GM23248 (cell line): ENCODE results near the gene ACCSL. TPM values are rescaled to one million over a fixed set of nuclear protein-coding genes. Genes with fewer than 3 reads are reported as not detected.

Source experiments
- DNase-seq: peaks from one replicate; pipeline ENCODE4 v3.0.0-alpha.2; 2015
- H2AFZ ChIP-seq: fragments of 200-600 bp; sonication (generic); 2 replicates; pipeline ENCODE4 v1.6.1; 2016; ENCODE audit warnings: antibody characterized with exemption
- H3F3A ChIP-seq: fragments of 200-600 bp; sonication (generic); 2 replicates; pipeline ENCODE4 v1.6.1; 2016; ENCODE audit warnings: mild to moderate bottlenecking, antibody characterized with exemption, mixed run types; ENCODE audit not compliant: insufficient read depth
- H3K27ac ChIP-seq: fragments of 200-600 bp; sonication (generic); 2 replicates; pipeline ENCODE4 v1.5.1; 2016; ENCODE audit warnings: mild to moderate bottlenecking
- H3K27me3 ChIP-seq: fragments of 200-600 bp; sonication (generic); replicated peaks from 2 replicates; pipeline ENCODE4 v1.6.1; 2016; ENCODE audit warnings: mild to moderate bottlenecking; ENCODE audit not compliant: insufficient read depth
- H3K36me3 ChIP-seq: fragments of 200-600 bp; sonication (generic); 2 replicates; pipeline ENCODE4 v1.6.1; 2016; ENCODE audit warnings: low read depth, mild to moderate bottlenecking
- H3K4me1 ChIP-seq: fragments of 200-600 bp; sonication (generic); 2 replicates; pipeline ENCODE4 v1.6.1; 2016; ENCODE audit warnings: mild to moderate bottlenecking; ENCODE audit not compliant: insufficient read depth
- H3K4me2 ChIP-seq: fragments of 200-600 bp; sonication (generic); one replicate; pipeline ENCODE4 v1.6.1; 2016; ENCODE audit warnings: mild to moderate bottlenecking; ENCODE audit not compliant: unreplicated experiment
- H3K4me3 ChIP-seq: fragments of 200-600 bp; sonication (generic); 2 replicates; pipeline ENCODE4 v1.5.1; 2016; ENCODE audit warnings: mild to moderate bottlenecking
- H3K79me2 ChIP-seq: fragments of 200-600 bp; sonication (generic); 2 replicates; pipeline ENCODE4 v1.6.1; 2016; ENCODE audit warnings: mild to moderate bottlenecking; ENCODE audit not compliant: insufficient read depth
- H3K9ac ChIP-seq: fragments of 200-600 bp; sonication (generic); 2 replicates; pipeline ENCODE4 v1.6.1; 2016; ENCODE audit warnings: mild to moderate bottlenecking
- H3K9me2 ChIP-seq: fragments of 200-600 bp; sonication (generic); 2 replicates; pipeline ENCODE4 v1.6.1; 2016; ENCODE audit warnings: mixed run types, mild to moderate bottlenecking, moderate library complexity; ENCODE audit not compliant: insufficient read depth
- H3K9me3 ChIP-seq: fragments of 200-600 bp; sonication (generic); one replicate; pipeline ENCODE4 v1.6.1; 2017; ENCODE audit warnings: low read depth
- H4K20me1 ChIP-seq: fragments of 200-600 bp; sonication (generic); 2 replicates; pipeline ENCODE4 v1.6.0; 2016; ENCODE audit not compliant: insufficient read depth
- EZH2 ChIP-seq: fragments of 200-600 bp; sonication (generic); IDR thresholded peaks from 2 replicates; pipeline ENCODE4 v1.6.1; 2018; ENCODE audit warnings: antibody characterized with exemption, mild to moderate bottlenecking; ENCODE audit not compliant: insufficient read depth, poor library complexity, severe bottlenecking
- EZH2phosphoT487 ChIP-seq: fragments of 200-600 bp; sonication (generic); IDR thresholded peaks from 2 replicates; pipeline ENCODE4 v1.6.1; 2018; ENCODE audit warnings: antibody characterized with exemption, moderate library complexity, mild to moderate bottlenecking, low read depth; ENCODE audit not compliant: insufficient read depth
- WGBS, 2 experiments: methylation state at CpG; one replicate each; pipeline ENCODE4 v1.1.6; 2015 to 2017; ENCODE audit warnings: low lambda C conversion rate in 2 of 2, low coverage in 1 of 2; ENCODE audit errors: missing lambda C conversion rate in 2 of 2; 5-methylcytosine and 5-hydroxymethylcytosine counted together
- in situ Hi-C: fragments of 300-500 bp; cut with MboI; formaldehyde crosslinking; loops from 2 replicates; pipeline ENCODE4 v1.15.0; 2020
- polyA plus RNA-seq: library from polyadenylated mRNA; unstranded; fragments of >200 nt; fragmentation: Nextera tagmentation; extraction: Ambion mirVana; gene quantifications from 2 replicates; pipeline ENCODE4 v1.2.1, GENCODE V29; 2016
- total RNA-seq: library from RNA; depleted of rRNA; stranded (reverse); fragments of >200 nt; shearing (Covaris generic); gene quantifications from 2 replicates; pipeline ENCODE4 v1.2.3, GENCODE V29; 2014

The ACCSL gene
- total and polyA plus RNA-seq, 2 experiments from 2014 or later, result not detected

- H2AFZ ChIP-seq, result no peak overlapping the region
- H3K9ac ChIP-seq, result no peak overlapping the region
- 28 to 29% methylated on average over 11 of the region's 11 CpGs for WGBS, 2 experiments
- H3K36me3 ChIP-seq, result no peaks in the 10 kb centered on the region
- H3K4me3 ChIP-seq, result no peak overlapping the region
- DNase-seq, result peak; percentile 87
- peaks cover 8% of the 10 kb centered on the region; the same call in 1 of the 2 replicates for H3F3A ChIP-seq
- in situ Hi-C loops, result no loop called here
- no peak overlapping the region for H3K4me2 ChIP-seq
- no peak overlapping the region for H3K27ac ChIP-seq
- no peak for TF ChIP-seq EZH2phosphoT487
- no peak for TF ChIP-seq EZH2
- peaks cover 27% of the 10 kb centered on the region for H3K79me2 ChIP-seq
- no peaks in the 10 kb centered on the region; the same call in 1 of the 2 replicates for H3K4me1 ChIP-seq
- no peaks in the 10 kb centered on the region for H3K9me2 ChIP-seq
- no peaks in the 10 kb centered on the region for H3K27me3 ChIP-seq
- no peaks in the 10 kb centered on the region for H3K9me3 ChIP-seq
- H4K20me1 ChIP-seq, result no peaks in the 10 kb centered on the region
Observed at GRCh38 chr11:44094260-44094868, 46.6 kb downstream of the ACCSL start.

GRCh38 chr11:44095506-44096359, 48.0 kb downstream of the ACCSL start, which contains the start of gene EXT2:
Gene EXT2 (plus strand): TSS chr11:44095678. CDS start chr11:44107713, 12,035 bp downstream.
- H3K9me2 ChIP-seq, result no peaks in the 10 kb centered on the region
- peak within 1 kb of the TSS; percentile 86 for H3K4me3 ChIP-seq
- in situ Hi-C loops, result no loop called here
- no peak for TF ChIP-seq EZH2
- no peak for TF ChIP-seq EZH2phosphoT487
- no peaks in the 10 kb centered on the region for H3K9me3 ChIP-seq
- H3K9ac ChIP-seq, result peak within 1 kb of the TSS; percentile 79
- H3K79me2 ChIP-seq, result peaks cover 41% of the 10 kb centered on the region
- H3F3A ChIP-seq, result peaks cover 8% of the 10 kb centered on the region; the same call in 1 of the 2 replicates
- peak; percentile 91 for DNase-seq
- H3K27me3 ChIP-seq, result no peaks in the 10 kb centered on the region
- peak within 1 kb of the TSS; percentile 22 for H3K27ac ChIP-seq
- H3K4me2 ChIP-seq, result peak within 1 kb of the TSS; percentile 83
- no peaks in the 10 kb centered on the region; the same call in 1 of the 2 replicates for H3K4me1 ChIP-seq
- H2AFZ ChIP-seq, result peak within 1 kb of the TSS; percentile 72
- 1% methylated on average over 60 to 74 of the region's 83 CpGs for WGBS, 2 experiments
- no peaks in the 10 kb centered on the region for H3K36me3 ChIP-seq
- no peaks in the 10 kb centered on the region for H4K20me1 ChIP-seq

DNA sequence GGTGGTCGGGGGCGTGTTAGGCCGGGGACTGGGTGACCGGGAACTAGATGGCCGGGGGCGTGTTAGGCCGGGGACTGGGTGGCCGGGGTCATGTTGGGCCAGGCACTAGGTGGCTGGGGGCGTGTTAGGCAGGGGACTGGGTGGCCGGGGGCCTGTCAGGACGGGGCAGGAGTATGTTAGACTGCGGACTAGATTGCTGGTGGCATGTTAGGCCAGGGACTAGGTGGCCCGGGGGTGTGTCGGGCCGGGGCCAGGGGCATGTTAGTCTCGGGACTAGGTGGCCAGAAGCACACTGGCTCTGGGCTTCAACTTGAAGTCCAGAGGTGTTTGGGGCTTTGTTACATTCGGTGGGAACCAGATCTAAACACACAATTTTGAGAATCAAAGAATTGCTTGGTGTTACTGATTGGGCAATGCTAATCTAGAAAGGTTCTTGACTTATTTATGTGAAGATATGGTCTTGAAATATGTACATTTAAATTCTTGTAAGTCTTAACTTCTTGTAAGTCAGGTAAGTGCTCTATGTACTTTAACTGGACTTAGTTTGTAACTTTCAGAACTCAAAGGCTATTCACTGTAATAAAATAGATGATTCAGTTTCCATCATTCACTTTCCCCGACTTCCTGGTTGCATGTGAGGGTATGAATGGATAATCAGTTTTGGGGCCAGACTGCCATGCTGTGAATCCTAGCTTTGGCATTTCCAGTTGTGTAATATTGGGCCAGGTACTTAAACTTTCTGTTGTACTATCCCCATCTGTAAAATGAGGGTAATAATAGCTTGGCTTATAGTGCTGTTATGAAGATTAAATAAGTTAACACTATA, 48.8 kb downstream of the ACCSL start:
- Histone ChIP-seq H2AFZ (peak overlapping the region; percentile 72), H3K9ac (peak overlapping the region; percentile 79), H3K27ac (peak overlapping the region; percentile 22), H3K9me3 (no peaks in the 10 kb centered on the region), H3K27me3 (no peaks in the 10 kb centered on the region), H3K4me3 (peak overlapping the region; percentile 86), H3K79me2 (peaks cover 49% of the 10 kb centered on the region), H3K4me1 (no peaks in the 10 kb centered on the region; the same call in 1 of the 2 replicates), H3K9me2 (no peaks in the 10 kb centered on the region), H3K4me2 (peak overlapping the region; percentile 83), H3F3A (peaks cover 8% of the 10 kb centered on the region; the same call in 1 of the 2 replicates), H3K36me3 (no peaks in the 10 kb centered on the region), H4K20me1 (no peaks in the 10 kb centered on the region; the same call in 1 of the 2 replicates)
- TF ChIP-seq EZH2phosphoT487 (no peak), EZH2 (no peak)
- WGBS, 2 experiments, result 2 to 5% methylated on average over 7 to 18 of the region's 18 CpGs
- peak; percentile 77 for DNase-seq
- in situ Hi-C loops, result no loop called here

- 49 to 50% methylated on average over 2 of the region's 2 CpGs for WGBS, 2 experiments
- H3K4me3 ChIP-seq, result no peak overlapping the region
- H3K27ac ChIP-seq, result no peak overlapping the region
- no peaks in the 10 kb centered on the region for H3K36me3 ChIP-seq
- H3K9ac ChIP-seq, result no peak overlapping the region
- DNase-seq, result peak; percentile 35
- no peaks in the 10 kb centered on the region; the same call in 1 of the 2 replicates for H3K4me1 ChIP-seq
- peaks cover 8% of the 10 kb centered on the region; the same call in 1 of the 2 replicates for H3F3A ChIP-seq
- H4K20me1 ChIP-seq, result peaks cover 3% of the 10 kb centered on the region; the same call in 1 of the 2 replicates
- H3K79me2 ChIP-seq, result peaks cover 61% of the 10 kb centered on the region
- H3K4me2 ChIP-seq, result no peak overlapping the region
- H3K27me3 ChIP-seq, result no peaks in the 10 kb centered on the region
- no peak overlapping the region for H2AFZ ChIP-seq
- no peaks in the 10 kb centered on the region for H3K9me2 ChIP-seq
- in situ Hi-C loops, result no loop called here
- no peak for TF ChIP-seq EZH2
- TF ChIP-seq EZH2phosphoT487, result no peak
- no peaks in the 10 kb centered on the region for H3K9me3 ChIP-seq
Observed at GRCh38 chr11:44097821-44098220, 50.0 kb downstream of the ACCSL start.
